Gastroesophageal sphincter (tissue), 4 donors: ENCODE results near the gene SOX13. TPM values are rescaled to one million over a fixed set of nuclear protein-coding genes. Genes with fewer than 3 reads are reported as not detected.

Experiments
- ATAC-seq: fragments of 150-250 bp; one replicate; pipeline ENCODE4 v1.9.1; 2016; ENCODE audit warnings: mild to moderate bottlenecking, moderate library complexity
- H3K27ac ChIP-seq, 4 donors: fragments of 200-600 bp; sonication (generic) in 3 of 4; 1 replicate in 3 of 4; 2 replicates in 1 of 4; pipeline ENCODE4 v1.5.1; 2016 to 2019
- H3K27me3 ChIP-seq: fragments of 200-600 bp; sonication (generic); one replicate; pipeline ENCODE4 v1.5.1; 2019
- H3K36me3 ChIP-seq, 2 donors: fragments of 200-600 bp; sonication (generic); one replicate each; pipeline ENCODE4 v1.5.1; 2019; ENCODE audit warnings: control low read depth in 1 of 2
- H3K4me1 ChIP-seq, 3 donors: fragments of 200-600 bp; sonication (generic); 1 replicate in 2 of 3; 2 replicates in 1 of 3; pipeline ENCODE4 v1.5.1; 2016 to 2019; ENCODE audit warnings: control low read depth in 2 of 3
- H3K4me3 ChIP-seq, 2 donors: fragments of 200-600 bp; sonication (generic); one replicate each; pipeline ENCODE4 v1.5.1; 2019; ENCODE audit warnings: mild to moderate bottlenecking in 1 of 2, moderate library complexity in 1 of 2
- H3K9me3 ChIP-seq, 3 donors: fragments of 200-600 bp; sonication (generic); one replicate each; pipeline ENCODE4 v1.5.1; 2017 to 2019; ENCODE audit warnings: control low read depth in 2 of 3
- EP300 ChIP-seq: sonication (generic); formaldehyde crosslinking; IDR thresholded peaks from one replicate; pipeline ENCODE4 v1.6.1; 2017; ENCODE audit warnings: antibody characterized with exemption, mild to moderate bottlenecking
- POLR2A ChIP-seq, 2 donors: fragments of 450-650 bp; IDR thresholded peaks; one replicate each; pipeline ENCODE4 v1.6.1; 2017; ENCODE audit warnings: antibody characterized with exemption in 2 of 2, mild to moderate bottlenecking in 2 of 2, moderate library complexity in 1 of 2
- POLR2AphosphoS5 ChIP-seq: sonication (generic); formaldehyde crosslinking; IDR thresholded peaks from one replicate; pipeline ENCODE4 v1.6.1; 2017; ENCODE audit warnings: antibody characterized with exemption
- WGBS, 2 donors: methylation state at CpG; one replicate each; pipeline ENCODE4 v1.1.5; 2018; ENCODE audit warnings: low coverage in 1 of 2; 5-methylcytosine and 5-hydroxymethylcytosine counted together
- total RNA-seq, 4 donors: library from RNA; depleted of rRNA; stranded (reverse); fragments of >200 nt; gene quantifications; one replicate each; pipeline ENCODE4 v1.1.0, GENCODE V29; 2016
- TF ChIP-seq, protein P1 (sequence below), 4 experiments: fragments of 200-600 bp in 2 of 4; fragments of 450-650 bp in 2 of 4; sonication (generic) in 1 of 4; IDR thresholded peaks; one replicate each; pipeline ENCODE4 v1.5.1; 2017 to 2019; ENCODE audit warnings: antibody characterized with exemption in 4 of 4, mild to moderate bottlenecking in 2 of 4, moderate library complexity in 2 of 4

The SOX13 gene
- total RNA-seq, 4 donors from 2014 or later = 15.3 to 20.4 (median 17.3) TPM

DNA sequence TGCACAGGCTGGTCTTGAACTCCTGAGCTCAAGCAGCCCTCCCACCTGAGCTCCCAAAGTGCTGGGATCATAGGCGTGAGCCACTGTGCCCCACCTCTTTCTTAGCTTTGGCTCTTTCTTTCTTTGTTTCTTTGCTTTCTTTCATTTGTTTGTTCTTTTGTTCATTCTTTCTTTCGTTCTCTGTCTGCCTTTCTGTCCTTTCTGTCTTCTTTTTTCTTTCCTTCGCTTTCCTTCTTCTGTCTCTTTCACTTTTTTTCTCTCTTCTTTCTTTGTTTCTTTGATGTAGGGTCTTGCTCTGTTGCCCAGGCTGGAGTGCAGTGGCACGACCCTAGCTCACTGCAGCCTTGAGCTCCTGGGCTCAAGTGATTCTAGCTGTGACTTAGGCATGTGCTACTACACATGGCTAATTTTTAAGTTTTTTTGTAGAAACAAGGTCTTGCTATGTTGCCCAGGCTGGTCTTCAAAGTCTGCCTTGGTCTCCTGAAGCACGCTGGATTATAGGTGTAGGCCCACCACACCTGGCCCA lies 18.9 kb downstream of the SOX13 start:
- Histone ChIP-seq H3K27ac (peak overlapping the region in 2 of 4 donors; percentile 52 to 82), H3K27me3 (no peaks in the 10 kb centered on the region), H3K4me3 (no peak overlapping the region), H3K9me3 (no peaks in the 10 kb centered on the region), H3K36me3 (no peaks in the 10 kb centered on the region), H3K4me1 (peaks cover 0 to 89% (median 16%) of the 10 kb centered on the region in 3 donors)
- no peak for ATAC-seq
- TF ChIP-seq POLR2A (IDR thresholded peaks at IDR 0.05) (no peak), EP300 (no peak), POLR2AphosphoS5 (no peak)
- TF ChIP-seq, protein P1, sequence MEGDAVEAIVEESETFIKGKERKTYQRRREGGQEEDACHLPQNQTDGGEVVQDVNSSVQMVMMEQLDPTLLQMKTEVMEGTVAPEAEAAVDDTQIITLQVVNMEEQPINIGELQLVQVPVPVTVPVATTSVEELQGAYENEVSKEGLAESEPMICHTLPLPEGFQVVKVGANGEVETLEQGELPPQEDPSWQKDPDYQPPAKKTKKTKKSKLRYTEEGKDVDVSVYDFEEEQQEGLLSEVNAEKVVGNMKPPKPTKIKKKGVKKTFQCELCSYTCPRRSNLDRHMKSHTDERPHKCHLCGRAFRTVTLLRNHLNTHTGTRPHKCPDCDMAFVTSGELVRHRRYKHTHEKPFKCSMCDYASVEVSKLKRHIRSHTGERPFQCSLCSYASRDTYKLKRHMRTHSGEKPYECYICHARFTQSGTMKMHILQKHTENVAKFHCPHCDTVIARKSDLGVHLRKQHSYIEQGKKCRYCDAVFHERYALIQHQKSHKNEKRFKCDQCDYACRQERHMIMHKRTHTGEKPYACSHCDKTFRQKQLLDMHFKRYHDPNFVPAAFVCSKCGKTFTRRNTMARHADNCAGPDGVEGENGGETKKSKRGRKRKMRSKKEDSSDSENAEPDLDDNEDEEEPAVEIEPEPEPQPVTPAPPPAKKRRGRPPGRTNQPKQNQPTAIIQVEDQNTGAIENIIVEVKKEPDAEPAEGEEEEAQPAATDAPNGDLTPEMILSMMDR (IDR thresholded peaks at IDR 0.05) = no peak
- WGBS, 2 donors = 92 to 100% methylated on average over 1 to 4 of the region's 5 CpGs

DNA sequence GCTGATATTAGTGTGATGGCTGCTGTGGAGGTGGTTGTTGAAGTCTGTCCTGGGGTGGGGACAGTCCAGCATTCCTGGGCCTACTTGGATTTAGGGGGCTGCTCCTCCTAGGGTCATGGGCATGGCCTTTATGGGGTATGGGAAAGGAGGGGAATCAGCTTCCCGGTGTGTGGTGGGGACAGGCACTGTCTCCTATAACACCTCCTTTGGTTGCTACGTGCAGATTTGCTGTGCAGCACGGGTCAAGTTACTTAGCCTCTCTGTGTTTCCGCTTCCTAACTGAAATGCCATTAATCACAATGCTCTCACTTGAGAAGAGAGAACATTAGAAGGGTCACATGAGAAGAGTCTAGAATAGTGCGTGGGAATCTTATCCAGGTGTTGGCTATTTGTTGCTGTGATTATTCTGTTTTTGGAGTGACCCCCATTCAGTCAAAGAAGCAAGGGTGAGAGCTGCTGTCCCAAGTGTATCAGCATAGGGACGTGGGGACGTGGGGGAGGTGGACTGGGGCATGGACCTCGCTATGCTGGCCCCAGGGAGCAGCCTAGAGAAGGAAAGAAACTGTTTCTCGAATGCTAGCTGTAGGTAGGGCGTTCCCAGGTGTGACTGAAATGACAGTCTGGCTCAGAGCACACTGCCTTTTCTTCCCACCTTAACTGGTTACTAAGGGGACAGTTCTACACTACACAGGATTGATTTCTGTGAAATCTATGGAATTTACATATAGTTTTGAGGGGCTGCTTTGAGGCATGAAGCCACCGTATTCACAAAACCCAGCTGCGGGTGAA lies 19.9 kb downstream of the SOX13 start:
- Histone ChIP-seq H3K27me3 (no peaks in the 10 kb centered on the region), H3K9me3 (no peaks in the 10 kb centered on the region), H3K4me3 (no peak overlapping the region), H3K36me3 (no peaks in the 10 kb centered on the region), H3K27ac (peak overlapping the region in 2 of 4 donors; percentile 12 to 36), H3K4me1 (peaks cover 0 to 79% (median 10%) of the 10 kb centered on the region in 3 donors)
- ATAC-seq = no peak
- TF ChIP-seq POLR2A (IDR thresholded peaks at IDR 0.05) (no peak), EP300 (no peak), POLR2AphosphoS5 (no peak)
- TF ChIP-seq, protein P1 (IDR thresholded peaks at IDR 0.05) = no peak
- 69 to 77% methylated on average over 4 to 8 of the region's 12 CpGs for WGBS, 2 donors

DNA sequence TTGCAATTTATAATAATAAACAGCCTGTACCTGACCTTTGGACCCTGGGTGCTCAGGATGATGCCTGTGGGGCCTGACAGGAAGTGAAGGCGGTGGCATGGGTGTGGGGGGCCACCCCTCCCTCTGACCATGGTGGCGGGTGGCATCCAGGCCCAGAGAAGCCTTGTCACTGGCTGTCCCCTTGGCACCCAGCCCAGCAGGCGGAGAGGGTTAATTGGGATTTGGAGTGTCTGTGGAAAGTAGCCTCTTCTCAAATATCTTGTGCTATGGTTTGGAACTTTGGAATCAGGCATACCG lies 20.5 kb downstream of the SOX13 start:
- no peaks in the 10 kb centered on the region for H3K9me3 ChIP-seq
- no peaks in the 10 kb centered on the region for H3K36me3 ChIP-seq
- WGBS, 2 donors = 69 to 72% methylated on average over 2 to 3 of the region's 4 CpGs
- peaks cover 0 to 74% (median 9%) of the 10 kb centered on the region in 3 donors for H3K4me1 ChIP-seq
- H3K27me3 ChIP-seq = no peaks in the 10 kb centered on the region
- no peak for ATAC-seq
- H3K4me3 ChIP-seq = no peak overlapping the region
- no peak for TF ChIP-seq POLR2A (IDR thresholded peaks at IDR 0.05)
- H3K27ac ChIP-seq = peak overlapping the region in 1 of 4 donors; percentile 13

DNA sequence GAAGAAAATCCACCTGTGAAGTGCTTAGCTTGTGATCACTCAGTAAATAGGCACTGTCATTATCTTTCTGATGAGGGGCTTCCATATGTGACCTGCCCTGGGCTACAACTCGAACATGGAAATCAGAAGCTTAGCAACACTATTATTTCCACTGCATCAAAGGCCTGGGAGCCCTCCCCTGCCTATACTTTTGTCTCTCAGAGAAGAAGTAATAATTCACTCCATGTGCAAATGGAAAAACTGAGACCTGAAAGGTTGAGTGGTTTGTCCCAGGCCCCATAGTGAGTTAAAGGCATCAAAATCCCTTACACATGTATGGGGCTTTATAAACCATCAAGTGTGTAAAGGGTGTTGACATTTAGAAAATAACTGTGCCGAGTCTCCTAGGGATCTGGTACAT lies 20.9 kb downstream of the SOX13 start:
- TF ChIP-seq, protein P1 (IDR thresholded peaks at IDR 0.05) = no peak
- TF ChIP-seq POLR2AphosphoS5 (no peak), EP300 (no peak), POLR2A (IDR thresholded peaks at IDR 0.05) (no peak)
- no peaks in the 10 kb centered on the region for H3K9me3 ChIP-seq
- no peak overlapping the region for H3K4me3 ChIP-seq
- WGBS, 2 donors = 41 to 57% methylated on average over 1 to 2 of the region's 2 CpGs
- no peaks in the 10 kb centered on the region for H3K36me3 ChIP-seq
- H3K4me1 ChIP-seq = peaks cover 0 to 70% (median 5%) of the 10 kb centered on the region in 3 donors
- ATAC-seq = no peak
- H3K27ac ChIP-seq = peak overlapping the region in 1 of 4 donors; percentile 9
- H3K27me3 ChIP-seq = no peaks in the 10 kb centered on the region

DNA sequence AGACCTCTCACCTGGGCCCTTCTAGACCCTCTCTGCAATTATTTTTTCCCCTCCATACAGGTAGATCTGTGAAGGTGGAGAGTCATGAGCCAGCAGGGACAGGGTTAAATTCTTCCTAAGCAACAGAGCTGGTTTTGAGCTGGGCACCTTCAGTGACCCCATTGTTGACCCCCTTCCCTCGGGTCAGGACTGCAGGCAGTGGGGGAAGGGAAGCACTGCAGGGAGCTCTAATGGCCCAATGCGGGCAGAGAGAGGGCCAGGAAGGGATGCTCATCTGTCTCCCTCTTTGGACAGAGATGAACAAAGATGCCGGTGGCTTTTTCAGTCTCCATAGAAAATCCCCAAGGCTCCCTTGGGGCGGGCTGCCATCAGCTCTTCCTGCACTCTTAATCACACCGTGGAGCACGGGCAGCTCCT lies 21.4 kb downstream of the SOX13 start:
- no peak for TF ChIP-seq POLR2A (IDR thresholded peaks at IDR 0.05)
- TF ChIP-seq EP300 = no peak
- TF ChIP-seq, protein P1 (IDR thresholded peaks at IDR 0.05) = no peak
- TF ChIP-seq POLR2AphosphoS5 = no peak
- Histone ChIP-seq H3K4me3 (no peak overlapping the region), H3K27me3 (no peaks in the 10 kb centered on the region), H3K4me1 (peaks cover 0 to 66% (median 4%) of the 10 kb centered on the region in 3 donors), H3K27ac (peak overlapping the region in 2 of 4 donors; percentile 9 to 22), H3K36me3 (no peaks in the 10 kb centered on the region), H3K9me3 (no peaks in the 10 kb centered on the region)
- 0% methylated on average over 1 of the region's 6 CpGs; no CpG with 5 or more reads in 1 of the 2 donors for WGBS, 2 donors
- ATAC-seq = no peak
